ENCODE data around the gene RARB. TPM values are rescaled to one million over a fixed set of nuclear protein-coding genes. Genes with fewer than 3 reads are reported as not detected.

The RARB gene
- polyA plus RNA-seq, 1 donor (not counting 4 experiments of a cell fraction or from before 2014, with no cell fraction given) = 0.03 TPM

GRCh38 chr3:25449857-25450256, 21.8 kb downstream of the RARB start:
- Histone ChIP-seq H3K27me3 (ENCODE audit: control insufficient read depth, extremely low read depth, insufficient read depth, low read length) (no peaks in the 10 kb centered on the region), H3K9ac (ENCODE audit: control insufficient read depth, extremely low read depth, insufficient read depth, low read length) (no peak overlapping the region), H3K9me3 (ENCODE audit: control insufficient read depth, low read depth, low read length) (no peaks in the 10 kb centered on the region), H4K20me1 (ENCODE audit: control insufficient read depth, extremely low read depth, insufficient read depth, low read length) (no peaks in the 10 kb centered on the region), H3K27ac (ENCODE audit: control insufficient read depth, insufficient read depth, low read length) (no peak overlapping the region), H3K4me1 (ENCODE audit: control insufficient read depth, extremely low read depth, insufficient read depth, low read length) (no peaks in the 10 kb centered on the region), H3K4me3 (ENCODE audit: control insufficient read depth in 2 of 3, extremely low read depth in 1 of 3, insufficient read depth in 2 of 3, low read depth in 1 of 3, low read length in 3 of 3) (no peak overlapping the region), H3K9me1 (ENCODE audit: control insufficient read depth, extremely low read depth, insufficient read depth, low read length) (no peaks in the 10 kb centered on the region), H3K79me2 (ENCODE audit: control insufficient read depth, insufficient read depth, low read length) (no peaks in the 10 kb centered on the region), H3K36me3 (ENCODE audit: control insufficient read depth in 2 of 2, extremely low read depth in 1 of 2, insufficient read depth in 2 of 2, low read length in 2 of 2) (no peaks in the 10 kb centered on the region), H2AFZ (ENCODE audit: control insufficient read depth, low read length) (no peak overlapping the region), H3K4me2 (ENCODE audit: control insufficient read depth, extremely low read depth, insufficient read depth, low read depth, low read length) (no peak overlapping the region)
- DNase-seq (ENCODE audit: low read depth, low spot score) = no peak
- dilution Hi-C loops (cut with MboI; ENCODE audit: extremely low pct_ligation_motif_present, low sequenced_read_pairs) = no loop called here
- TF ChIP-seq EZH2 (IDR thresholded peaks at IDR 0.05; ENCODE audit: low read length) (no peak), CTCF (optimal IDR thresholded peaks at IDR 0.05 in 1 of 3, IDR thresholded peaks at IDR 0.05 in 1 of 3, conservative IDR thresholded peaks at IDR 0.05 in 1 of 3; ENCODE audit: extremely low read depth in 1 of 3, insufficient read depth in 2 of 3, low read length in 3 of 3) (no peak)
- FAIRE-seq = no peak

GRCh38 chr3:25452192-25452591, 24.1 kb downstream of the RARB start:
- Histone ChIP-seq H3K4me1 (ENCODE audit: control insufficient read depth, extremely low read depth, insufficient read depth, low read length) (no peaks in the 10 kb centered on the region), H3K27me3 (ENCODE audit: control insufficient read depth, extremely low read depth, insufficient read depth, low read length) (no peaks in the 10 kb centered on the region), H3K9me1 (ENCODE audit: control insufficient read depth, extremely low read depth, insufficient read depth, low read length) (no peaks in the 10 kb centered on the region), H3K9me3 (ENCODE audit: control insufficient read depth, low read depth, low read length) (no peaks in the 10 kb centered on the region), H3K27ac (ENCODE audit: control insufficient read depth, insufficient read depth, low read length) (no peak overlapping the region), H3K79me2 (ENCODE audit: control insufficient read depth, insufficient read depth, low read length) (no peaks in the 10 kb centered on the region), H3K4me2 (ENCODE audit: control insufficient read depth, extremely low read depth, insufficient read depth, low read depth, low read length) (no peak overlapping the region), H4K20me1 (ENCODE audit: control insufficient read depth, extremely low read depth, insufficient read depth, low read length) (no peaks in the 10 kb centered on the region), H2AFZ (ENCODE audit: control insufficient read depth, low read length) (no peak overlapping the region), H3K9ac (ENCODE audit: control insufficient read depth, extremely low read depth, insufficient read depth, low read length) (no peak overlapping the region), H3K36me3 (ENCODE audit: control insufficient read depth in 2 of 2, extremely low read depth in 1 of 2, insufficient read depth in 2 of 2, low read length in 2 of 2) (no peaks in the 10 kb centered on the region), H3K4me3 (ENCODE audit: control insufficient read depth in 2 of 3, extremely low read depth in 1 of 3, insufficient read depth in 2 of 3, low read depth in 1 of 3, low read length in 3 of 3) (no peak overlapping the region)
- no peak for TF ChIP-seq CTCF (optimal IDR thresholded peaks at IDR 0.05 in 1 of 3, IDR thresholded peaks at IDR 0.05 in 1 of 3, conservative IDR thresholded peaks at IDR 0.05 in 1 of 3; ENCODE audit: extremely low read depth in 1 of 3, insufficient read depth in 2 of 3, low read length in 3 of 3)
- no peak for TF ChIP-seq EZH2 (IDR thresholded peaks at IDR 0.05; ENCODE audit: low read length)
- dilution Hi-C loops (cut with MboI; ENCODE audit: extremely low pct_ligation_motif_present, low sequenced_read_pairs) = no loop called here
- DNase-seq (ENCODE audit: low read depth, low spot score) (no peak), FAIRE-seq (no peak)
